GM19438 (cell line): Measurements from ENCODE around the gene SVBP.
A peak's percentile ranks its signal among the peaks of the same experiment; 100 is the strongest.

ENCODE experiments used
- ATAC-seq: cut with Tn5 transposase; IDR thresholded peaks from one replicate; pipeline ENCODE4 v1.9.1; 2021; ENCODE audit warnings: low read depth; ENCODE audit not compliant: unreplicated experiment

The SVBP gene

GRCh38 chr1:42765832-42766740, 51.1 kb downstream of the SVBP start:
- peak; percentile 22 for ATAC-seq

- ATAC-seq, result no peak
These were observed 51.9 kb downstream of the SVBP start for GRCh38 chr1:42765269-42765668.

DNA sequence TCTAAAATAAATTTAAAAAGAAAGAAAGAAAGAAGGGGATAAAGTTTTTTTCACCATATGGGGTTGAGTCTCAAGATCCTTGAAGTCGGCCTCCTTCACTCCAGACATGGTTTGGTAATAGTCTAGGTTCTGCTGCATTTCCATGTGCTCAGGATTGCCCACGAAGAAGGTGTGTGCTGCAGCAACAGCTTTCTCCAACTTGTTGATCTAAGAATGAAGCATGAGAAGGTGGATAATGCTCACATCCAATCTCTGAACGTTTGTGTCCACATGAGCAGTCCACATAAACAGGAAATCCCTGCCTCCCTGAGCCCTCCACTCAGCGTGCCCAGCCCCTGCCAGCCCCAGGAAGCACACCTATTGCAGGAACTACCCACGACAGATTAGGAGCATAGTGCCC, 54.9 kb downstream of the SVBP start:
- no peak for ATAC-seq

DNA sequence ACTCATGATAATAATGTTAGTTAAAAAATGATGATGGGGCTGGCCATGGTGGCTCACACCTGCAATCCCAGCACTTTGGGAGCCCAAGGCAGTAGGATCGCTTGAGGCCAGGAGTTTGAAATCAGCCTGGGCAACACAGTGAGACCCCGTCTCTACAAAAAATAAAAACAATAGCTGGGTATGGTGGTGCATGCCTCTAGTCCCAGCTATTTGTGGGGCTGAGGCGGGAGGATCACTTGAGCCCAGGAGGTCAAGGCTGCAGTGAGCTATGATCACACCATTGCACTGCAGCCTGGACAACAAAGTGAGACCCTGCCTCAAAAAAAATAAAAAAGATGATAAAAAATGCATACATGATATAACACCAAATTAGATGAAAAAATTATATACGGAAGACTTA, 55.6 kb downstream of the SVBP start:
- ATAC-seq, result no peak

DNA sequence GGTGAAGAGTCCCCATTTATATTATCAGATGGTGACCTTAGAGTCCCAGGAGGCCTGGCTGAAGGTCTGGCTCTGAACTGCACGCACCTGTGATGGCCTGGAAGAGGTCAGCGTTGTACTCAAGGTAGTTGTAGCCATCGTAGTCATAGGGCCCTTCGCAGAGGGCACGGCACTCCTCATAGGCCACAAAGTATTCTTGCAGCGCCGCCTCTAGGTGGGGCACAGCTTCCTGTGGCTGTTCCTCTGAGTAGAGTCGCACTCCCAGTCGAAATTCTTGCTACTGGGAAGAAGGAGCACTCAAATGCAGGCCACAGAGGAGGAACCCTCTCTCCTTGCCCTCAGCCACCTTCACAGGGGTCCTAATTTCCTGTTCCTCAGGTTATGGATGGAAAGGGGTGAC, 58.1 kb downstream of the SVBP start:
- ATAC-seq, result no peak

- no peak for ATAC-seq
These were observed 58.6 kb downstream of the SVBP start for GRCh38 chr1:42758641-42759040.

GRCh38 chr1:42757892-42758275, 59.3 kb downstream of the SVBP start:
- ATAC-seq, result no peak
